Skeletal muscle tissue (tissue), 4 donors: ENCODE results near the gene CORO2A. TPM values are rescaled to one million over a fixed set of nuclear protein-coding genes. Genes with fewer than 3 reads are reported as not detected.

ENCODE experiments used
- H3K27ac ChIP-seq: one replicate; pipeline ENCODE4 v1.7.0; 2013; ENCODE audit warnings: mild to moderate bottlenecking, low read depth, low read length, inconsistent platforms
- H3K27me3 ChIP-seq, 3 donors: one replicate each; pipeline ENCODE4 v1.7.0; 2013; ENCODE audit warnings: low read length in 3 of 3; ENCODE audit not compliant: control insufficient read depth in 3 of 3, insufficient read depth in 3 of 3
- H3K36me3 ChIP-seq, 3 donors: one replicate each; pipeline ENCODE4 v1.7.0; 2013; ENCODE audit warnings: low read length in 3 of 3; ENCODE audit not compliant: control insufficient read depth in 3 of 3, insufficient read depth in 3 of 3
- H3K4me1 ChIP-seq, 3 donors: one replicate each; pipeline ENCODE4 v1.7.0; 2013; ENCODE audit warnings: low read length in 3 of 3, mild to moderate bottlenecking in 3 of 3; ENCODE audit not compliant: control insufficient read depth in 3 of 3, insufficient read depth in 3 of 3
- H3K4me3 ChIP-seq, 3 donors: one replicate each; pipeline ENCODE4 v1.7.0; 2013; ENCODE audit warnings: low read length in 3 of 3
- H3K9ac ChIP-seq, 3 donors: one replicate each; pipeline ENCODE4 v1.7.0; 2013; ENCODE audit warnings: low read length in 3 of 3, mild to moderate bottlenecking in 3 of 3, moderate library complexity in 2 of 3, low read depth in 1 of 3
- H3K9me3 ChIP-seq, 3 donors: one replicate each; pipeline ENCODE4 v1.7.0; 2013; ENCODE audit warnings: low read length in 3 of 3; ENCODE audit not compliant: control insufficient read depth in 3 of 3
- total RNA-seq: library from RNA; depleted of rRNA; stranded (reverse); fragments of >200 nt; gene quantifications from one replicate; pipeline ENCODE4 v1.2.3, GENCODE V29; 2014
- donor health status: Osteomylitis.

CORO2A gene
- total RNA-seq, 1 donor from 2014 or later = under 0.01 TPM

GRCh38 chr9:98230304-98230703, 37.9 kb upstream of the CORO2A start:
- Histone ChIP-seq H3K9ac (no peak overlapping the region), H3K27ac (no peak overlapping the region), H3K9me3 (no peaks in the 10 kb centered on the region), H3K27me3 (no peaks in the 10 kb centered on the region), H3K4me1 (peaks cover 8 to 16% (median 11%) of the 10 kb centered on the region in 3 donors), H3K4me3 (no peak overlapping the region), H3K36me3 (peaks cover 15 to 22% (median 17%) of the 10 kb centered on the region in 3 donors)

GRCh38 chr9:98229620-98230019, 37.2 kb upstream of the CORO2A start:
- Histone ChIP-seq H3K9ac (no peak overlapping the region), H3K27me3 (no peaks in the 10 kb centered on the region), H3K27ac (no peak overlapping the region), H3K36me3 (peaks cover 15 to 22% (median 17%) of the 10 kb centered on the region in 3 donors), H3K9me3 (no peaks in the 10 kb centered on the region), H3K4me1 (peaks cover 8 to 16% (median 11%) of the 10 kb centered on the region in 3 donors), H3K4me3 (no peak overlapping the region)

- peaks cover 14 to 22% (median 15%) of the 10 kb centered on the region in 3 donors for H3K36me3 ChIP-seq
- no peaks in the 10 kb centered on the region for H3K27me3 ChIP-seq
- no peaks in the 10 kb centered on the region for H3K9me3 ChIP-seq
- no peak overlapping the region for H3K4me3 ChIP-seq
- peaks cover 8 to 16% (median 11%) of the 10 kb centered on the region in 3 donors for H3K4me1 ChIP-seq
- H3K9ac ChIP-seq = no peak overlapping the region
- no peak overlapping the region for H3K27ac ChIP-seq
Observed at GRCh38 chr9:98229090-98229395, 36.6 kb upstream of the CORO2A start.

GRCh38 chr9:98228392-98229089, 36.1 kb upstream of the CORO2A start:
- Histone ChIP-seq H3K4me1 (peaks cover 8 to 16% (median 12%) of the 10 kb centered on the region in 3 donors), H3K9ac (no peak overlapping the region), H3K4me3 (no peak overlapping the region), H3K27ac (no peak overlapping the region), H3K27me3 (no peaks in the 10 kb centered on the region), H3K9me3 (no peaks in the 10 kb centered on the region), H3K36me3 (peaks cover 12 to 22% (median 14%) of the 10 kb centered on the region in 3 donors)

GRCh38 chr9:98227883-98228282, 35.4 kb upstream of the CORO2A start:
- Histone ChIP-seq H3K27me3 (no peaks in the 10 kb centered on the region), H3K4me1 (peaks cover 9 to 18% (median 13%) of the 10 kb centered on the region in 3 donors), H3K9me3 (no peaks in the 10 kb centered on the region), H3K9ac (no peak overlapping the region), H3K4me3 (no peak overlapping the region), H3K36me3 (peaks cover 6 to 15% (median 7%) of the 10 kb centered on the region in 3 donors), H3K27ac (no peak overlapping the region)

GRCh38 chr9:98226957-98227356, 34.5 kb upstream of the CORO2A start:
- no peak overlapping the region for H3K4me3 ChIP-seq
- peaks cover 5 to 12% (median 7%) of the 10 kb centered on the region in 3 donors for H3K36me3 ChIP-seq
- no peaks in the 10 kb centered on the region for H3K27me3 ChIP-seq
- no peak overlapping the region for H3K27ac ChIP-seq
- H3K9ac ChIP-seq = no peak overlapping the region
- peaks cover 10 to 19% (median 13%) of the 10 kb centered on the region in 3 donors for H3K4me1 ChIP-seq
- H3K9me3 ChIP-seq = no peaks in the 10 kb centered on the region

GRCh38 chr9:98226516-98226915, 34.1 kb upstream of the CORO2A start:
- peaks cover 10 to 19% (median 13%) of the 10 kb centered on the region in 3 donors for H3K4me1 ChIP-seq
- H3K9ac ChIP-seq = no peak overlapping the region
- H3K27me3 ChIP-seq = no peaks in the 10 kb centered on the region
- peaks cover 5 to 12% (median 7%) of the 10 kb centered on the region in 3 donors for H3K36me3 ChIP-seq
- no peak overlapping the region for H3K27ac ChIP-seq
- H3K4me3 ChIP-seq = no peak overlapping the region
- no peaks in the 10 kb centered on the region for H3K9me3 ChIP-seq

GRCh38 chr9:98225015-98225442, 32.6 kb upstream of the CORO2A start:
- no peak overlapping the region for H3K9ac ChIP-seq
- no peaks in the 10 kb centered on the region for H3K9me3 ChIP-seq
- H3K27ac ChIP-seq = no peak overlapping the region
- no peak overlapping the region for H3K4me3 ChIP-seq
- H3K4me1 ChIP-seq = peaks cover 10 to 19% (median 13%) of the 10 kb centered on the region in 3 donors
- H3K27me3 ChIP-seq = no peaks in the 10 kb centered on the region
- peaks cover 5 to 14% (median 10%) of the 10 kb centered on the region in 3 donors for H3K36me3 ChIP-seq

- no peaks in the 10 kb centered on the region for H3K27me3 ChIP-seq
- H3K4me1 ChIP-seq = peaks cover 10 to 19% (median 13%) of the 10 kb centered on the region in 3 donors
- peaks cover 7 to 10% (median 10%) of the 10 kb centered on the region in 3 donors for H3K36me3 ChIP-seq
- no peak overlapping the region for H3K9ac ChIP-seq
- no peak overlapping the region for H3K27ac ChIP-seq
- H3K4me3 ChIP-seq = no peak overlapping the region
- no peaks in the 10 kb centered on the region for H3K9me3 ChIP-seq
Observed at GRCh38 chr9:98222885-98223691, 30.7 kb upstream of the CORO2A start.

GRCh38 chr9:98220911-98221310, 28.5 kb upstream of the CORO2A start:
- Histone ChIP-seq H3K9me3 (no peaks in the 10 kb centered on the region), H3K4me3 (no peak overlapping the region), H3K27me3 (no peaks in the 10 kb centered on the region), H3K4me1 (peaks cover 2 to 6% (median 2%) of the 10 kb centered on the region in 3 donors), H3K27ac (no peak overlapping the region), H3K36me3 (peaks cover 7 to 13% (median 12%) of the 10 kb centered on the region in 3 donors), H3K9ac (no peak overlapping the region)
